HL-60 (cell line): Measurements from ENCODE around the gene FST.

Source experiments
- DNase-seq, 2 experiments: peaks; one replicate each; pipeline ENCODE4 v3.0.0-alpha.2; 2010 to 2020; ENCODE audit warnings: low read depth in 1 of 2, low spot score in 1 of 2
- H3K27ac ChIP-seq: fragments of 250-450 bp; sonication (Bioruptor Pico); replicated peaks from 2 replicates; pipeline ENCODE4 v1.5.1; 2020; ENCODE audit warnings: mild to moderate bottlenecking, moderate library complexity
- H3K27me3 ChIP-seq: fragments of 250-450 bp; sonication (Bioruptor Pico); 2 replicates; pipeline ENCODE4 v1.5.1; 2021; ENCODE audit warnings: mild to moderate bottlenecking, moderate library complexity; ENCODE audit not compliant: insufficient read depth, poor library complexity, severe bottlenecking
- H3K4me3 ChIP-seq: replicated peaks from 2 replicates; pipeline ENCODE4 v1.5.1; 2011; ENCODE audit warnings: mild to moderate bottlenecking, control low read depth, low read length; ENCODE audit not compliant: insufficient read depth
- GABPA ChIP-seq: IDR thresholded peaks from 2 replicates; pipeline ENCODE4 v1.6.1; 2012; ENCODE audit warnings: low read depth
- POLR2AphosphoS5 ChIP-seq: IDR thresholded peaks from 2 replicates; pipeline ENCODE4 v1.6.1; 2012; ENCODE audit warnings: low read depth
- SPI1 ChIP-seq: IDR thresholded peaks from 2 replicates; pipeline ENCODE4 v1.6.1; 2012; ENCODE audit warnings: low read depth, mild to moderate bottlenecking, borderline replicate concordance
- TF ChIP-seq, protein P1 (sequence below): IDR thresholded peaks from one replicate; pipeline ENCODE4 v1.5.1; 2011; ENCODE audit warnings: low read length, control low read depth, inconsistent platforms; ENCODE audit not compliant: insufficient read depth
- TF ChIP-seq, protein P2 (sequence below): IDR thresholded peaks from 2 replicates; pipeline ENCODE4 v1.6.1; 2012; ENCODE audit warnings: low read depth; ENCODE audit not compliant: insufficient replicate concordance

FST gene

DNA sequence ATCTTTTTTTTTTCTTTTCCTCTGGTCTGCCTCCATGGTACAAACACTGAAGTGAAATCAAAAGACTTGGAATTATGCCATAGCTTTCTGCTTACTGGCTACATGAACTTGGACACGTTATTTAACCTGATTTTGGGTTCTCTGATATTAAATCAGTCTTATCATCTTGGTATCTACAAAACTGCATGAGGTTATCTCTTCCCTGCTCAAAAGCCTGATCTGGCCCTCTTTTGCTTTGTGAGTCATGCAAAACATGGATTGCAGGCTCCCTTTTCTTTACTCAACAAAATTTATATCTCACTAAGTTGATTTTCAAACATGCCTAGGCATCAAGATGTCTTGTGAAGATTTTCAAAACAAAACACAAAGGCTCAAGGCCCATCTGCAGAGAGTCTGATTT, 45.9 kb upstream of the FST start:
- TF ChIP-seq, protein P1, sequence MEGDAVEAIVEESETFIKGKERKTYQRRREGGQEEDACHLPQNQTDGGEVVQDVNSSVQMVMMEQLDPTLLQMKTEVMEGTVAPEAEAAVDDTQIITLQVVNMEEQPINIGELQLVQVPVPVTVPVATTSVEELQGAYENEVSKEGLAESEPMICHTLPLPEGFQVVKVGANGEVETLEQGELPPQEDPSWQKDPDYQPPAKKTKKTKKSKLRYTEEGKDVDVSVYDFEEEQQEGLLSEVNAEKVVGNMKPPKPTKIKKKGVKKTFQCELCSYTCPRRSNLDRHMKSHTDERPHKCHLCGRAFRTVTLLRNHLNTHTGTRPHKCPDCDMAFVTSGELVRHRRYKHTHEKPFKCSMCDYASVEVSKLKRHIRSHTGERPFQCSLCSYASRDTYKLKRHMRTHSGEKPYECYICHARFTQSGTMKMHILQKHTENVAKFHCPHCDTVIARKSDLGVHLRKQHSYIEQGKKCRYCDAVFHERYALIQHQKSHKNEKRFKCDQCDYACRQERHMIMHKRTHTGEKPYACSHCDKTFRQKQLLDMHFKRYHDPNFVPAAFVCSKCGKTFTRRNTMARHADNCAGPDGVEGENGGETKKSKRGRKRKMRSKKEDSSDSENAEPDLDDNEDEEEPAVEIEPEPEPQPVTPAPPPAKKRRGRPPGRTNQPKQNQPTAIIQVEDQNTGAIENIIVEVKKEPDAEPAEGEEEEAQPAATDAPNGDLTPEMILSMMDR = no peak
- TF ChIP-seq, protein P2, sequence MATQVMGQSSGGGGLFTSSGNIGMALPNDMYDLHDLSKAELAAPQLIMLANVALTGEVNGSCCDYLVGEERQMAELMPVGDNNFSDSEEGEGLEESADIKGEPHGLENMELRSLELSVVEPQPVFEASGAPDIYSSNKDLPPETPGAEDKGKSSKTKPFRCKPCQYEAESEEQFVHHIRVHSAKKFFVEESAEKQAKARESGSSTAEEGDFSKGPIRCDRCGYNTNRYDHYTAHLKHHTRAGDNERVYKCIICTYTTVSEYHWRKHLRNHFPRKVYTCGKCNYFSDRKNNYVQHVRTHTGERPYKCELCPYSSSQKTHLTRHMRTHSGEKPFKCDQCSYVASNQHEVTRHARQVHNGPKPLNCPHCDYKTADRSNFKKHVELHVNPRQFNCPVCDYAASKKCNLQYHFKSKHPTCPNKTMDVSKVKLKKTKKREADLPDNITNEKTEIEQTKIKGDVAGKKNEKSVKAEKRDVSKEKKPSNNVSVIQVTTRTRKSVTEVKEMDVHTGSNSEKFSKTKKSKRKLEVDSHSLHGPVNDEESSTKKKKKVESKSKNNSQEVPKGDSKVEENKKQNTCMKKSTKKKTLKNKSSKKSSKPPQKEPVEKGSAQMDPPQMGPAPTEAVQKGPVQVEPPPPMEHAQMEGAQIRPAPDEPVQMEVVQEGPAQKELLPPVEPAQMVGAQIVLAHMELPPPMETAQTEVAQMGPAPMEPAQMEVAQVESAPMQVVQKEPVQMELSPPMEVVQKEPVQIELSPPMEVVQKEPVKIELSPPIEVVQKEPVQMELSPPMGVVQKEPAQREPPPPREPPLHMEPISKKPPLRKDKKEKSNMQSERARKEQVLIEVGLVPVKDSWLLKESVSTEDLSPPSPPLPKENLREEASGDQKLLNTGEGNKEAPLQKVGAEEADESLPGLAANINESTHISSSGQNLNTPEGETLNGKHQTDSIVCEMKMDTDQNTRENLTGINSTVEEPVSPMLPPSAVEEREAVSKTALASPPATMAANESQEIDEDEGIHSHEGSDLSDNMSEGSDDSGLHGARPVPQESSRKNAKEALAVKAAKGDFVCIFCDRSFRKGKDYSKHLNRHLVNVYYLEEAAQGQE = no peak
- TF ChIP-seq GABPA (no peak), POLR2AphosphoS5 (no peak), SPI1 (no peak)
- no peaks in the 10 kb centered on the region for H3K27me3 ChIP-seq

DNA sequence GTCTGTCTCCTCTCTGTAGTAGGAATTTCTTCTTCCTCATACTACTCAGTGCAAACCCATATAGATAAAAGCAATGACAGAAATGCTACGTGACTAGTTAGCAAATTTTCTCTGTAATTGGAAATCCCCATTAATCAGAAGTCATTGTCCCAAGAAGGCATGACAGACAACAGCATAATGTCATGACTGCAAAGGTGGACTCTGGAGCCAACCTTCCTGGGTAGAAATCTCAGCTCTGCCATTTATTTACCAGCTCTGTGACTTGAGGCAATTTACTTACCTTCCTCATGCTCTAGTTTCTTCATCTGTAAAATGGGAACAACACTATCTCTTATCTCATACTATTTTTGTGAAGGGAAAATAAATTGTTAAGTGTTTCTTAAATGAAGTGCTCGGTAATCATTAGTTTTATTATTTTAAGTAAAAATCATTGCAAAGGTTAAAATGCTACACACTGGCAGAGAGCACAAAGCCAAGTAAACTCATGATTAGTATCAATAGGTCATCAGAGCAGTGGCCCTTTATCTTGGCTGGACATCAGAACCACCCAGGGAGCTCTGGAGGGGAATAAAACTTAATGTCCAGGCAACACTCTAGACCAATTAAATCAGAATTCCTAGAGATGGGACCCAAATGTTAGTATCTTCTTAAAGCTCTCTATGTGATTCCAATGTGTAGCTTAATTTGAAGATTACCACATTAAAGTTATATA, 43.8 kb upstream of the FST start:
- Histone ChIP-seq H3K4me3 (no peak overlapping the region), H3K27ac (no peak overlapping the region), H3K27me3 (no peaks in the 10 kb centered on the region)
- DNase-seq = no peak
- TF ChIP-seq, protein P1 = no peak
- TF ChIP-seq GABPA (no peak), SPI1 (no peak), POLR2AphosphoS5 (no peak)
- TF ChIP-seq, protein P2 = no peak

More for the DNA sequence above, 45.9 kb upstream of the FST start:
- Histone ChIP-seq H3K4me3 (no peak overlapping the region), H3K27ac (no peak overlapping the region)
- DNase-seq = no peak

DNA sequence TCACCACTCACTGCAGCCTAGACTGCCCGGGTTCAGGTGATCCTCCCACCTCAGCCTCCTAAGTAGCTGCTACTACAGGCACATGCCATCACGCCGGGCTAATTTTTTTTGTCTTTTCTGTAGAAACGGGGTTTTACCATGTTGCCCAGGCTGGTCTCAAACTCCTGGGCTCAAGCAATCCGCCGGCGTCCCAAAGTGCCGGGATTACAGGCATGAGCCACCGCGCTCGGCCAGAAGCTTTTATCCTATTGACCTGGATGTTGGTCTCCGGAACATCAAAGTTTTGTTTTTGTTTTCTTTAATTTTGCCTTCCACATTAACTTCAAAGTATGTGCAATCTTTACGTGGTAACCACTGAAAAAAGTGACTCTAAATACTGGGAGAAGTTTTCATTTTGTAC, 42.4 kb upstream of the FST start:
- no peaks in the 10 kb centered on the region for H3K27me3 ChIP-seq
- no peak for DNase-seq
- TF ChIP-seq POLR2AphosphoS5 = no peak
- TF ChIP-seq, protein P2 = no peak
- TF ChIP-seq, protein P1 = no peak
- TF ChIP-seq GABPA = no peak
- no peak for TF ChIP-seq SPI1
- H3K27ac ChIP-seq = no peak overlapping the region
- H3K4me3 ChIP-seq = no peak overlapping the region
